K562 (cell line): ENCODE results near the gene RACK1. TPM values are rescaled to one million over a fixed set of nuclear protein-coding genes. Genes with fewer than 3 reads are reported as not detected.
A peak's percentile ranks its signal among the peaks of the same experiment; 100 is the strongest.

Experiments
- ATAC-seq: fragments of 200-7000 bp; cut with Tn5 transposase; 3 replicates; pipeline ENCODE4 v1.9.1; 2020; ENCODE audit warnings: moderate library complexity
- BruUV-seq: library from RNA; stranded (reverse); fragments of 400-500 nt; replicated peaks from 2 replicates; lab custom pipeline; 2021; lab: Mats Ljungman, UMichigan
- CTCF ChIA-PET: fragments of 300-600 bp; formaldehyde crosslinking; extraction: SDS; loops from one replicate; lab custom pipeline; 2021; ENCODE audit warnings: low intra/inter-chr PET ratio; lab: Yijun Ruan, JAX
- POLR2A ChIA-PET: fragments of 300-600, 350-650 bp; sonication (Branson Sonifier 250); formaldehyde crosslinking; extraction: SDS; loops from one replicate; lab custom pipeline; 2021; ENCODE audit warnings: antibody characterized with exemption, inconsistent platforms; lab: Yijun Ruan, JAX
- DNase-seq, 4 experiments: peaks; one replicate each; pipeline versions ENCODE4 v3.0.0 to v3.0.0-alpha.2; 2011 to 2018; ENCODE audit warnings: low spot score in 3 of 4, mixed read lengths in 3 of 4; ENCODE audit errors: extremely low read depth in 1 of 4
- FAIRE-seq: peaks from 2 replicates; lab custom pipeline; 2011; peaks lifted over from hg19 to GRCh38; lab: Jason Lieb, UNC
- H2AFZ ChIP-seq: 2 replicates; pipeline ENCODE4 v1.6.0; 2011; ENCODE audit warnings: low read depth, low read length, control low read depth, inconsistent platforms
- H3K27ac ChIP-seq: fragments of 200-600 bp; 3 replicates; pipeline ENCODE4 v1.8.0; 2011; ENCODE audit warnings: low read depth, mild to moderate bottlenecking, control low read depth, inconsistent platforms, low read length, moderate library complexity, mixed read lengths; ENCODE audit errors: extremely low read depth
- H3K27me3 ChIP-seq, 2 experiments: fragments of 300-600 bp in 1 of 2; 2 replicates in 1 of 2; 3 replicates in 1 of 2; pipeline versions ENCODE4 v1.6.0 to v1.8.0; 2011; ENCODE audit warnings: inconsistent platforms in 2 of 2, low read length in 2 of 2, mild to moderate bottlenecking in 1 of 2, mixed read lengths in 1 of 2, moderate library complexity in 1 of 2; ENCODE audit not compliant: control insufficient read depth in 2 of 2, insufficient read depth in 2 of 2
- H3K36me3 ChIP-seq: fragments of 300-600 bp; 3 replicates; pipeline ENCODE4 v1.8.0; 2011; ENCODE audit warnings: mild to moderate bottlenecking, low read length, inconsistent platforms; ENCODE audit not compliant: control insufficient read depth, insufficient read depth
- H3K4me1 ChIP-seq, 2 experiments: fragments of 200-600 bp in 1 of 2; replicated peaks in 1 of 2; 2 replicates in 1 of 2; 3 replicates in 1 of 2; pipeline versions ENCODE4 v1.5.1 to v1.8.0; 2011; ENCODE audit warnings: inconsistent platforms in 2 of 2, low read length in 2 of 2, mild to moderate bottlenecking in 1 of 2, mixed read lengths in 1 of 2, moderate library complexity in 1 of 2; ENCODE audit not compliant: control insufficient read depth in 2 of 2, insufficient read depth in 2 of 2
- H3K4me2 ChIP-seq: 2 replicates; pipeline ENCODE4 v1.6.1; 2011; ENCODE audit warnings: low read length, control low read depth, inconsistent platforms, mixed read lengths; ENCODE audit not compliant: insufficient read depth
- H3K4me3 ChIP-seq: fragments of 200-600 bp; sonication (generic), shearing (Covaris generic); 2 replicates; pipeline ENCODE4 v1.5.1; 2016; ENCODE audit warnings: control low read depth, inconsistent platforms
- H3K79me2 ChIP-seq: fragments of 200-600 bp; 3 replicates; pipeline ENCODE4 v1.8.0; 2011; ENCODE audit warnings: low read length, inconsistent platforms; ENCODE audit not compliant: control insufficient read depth, insufficient read depth
- H3K9ac ChIP-seq, 2 experiments: 2 replicates each; pipeline versions ENCODE4 v1.6.0 to v1.6.1; 2011; ENCODE audit warnings: low read depth in 2 of 2, low read length in 2 of 2, control low read depth in 1 of 2, inconsistent platforms in 1 of 2, mild to moderate bottlenecking in 1 of 2, mixed read lengths in 1 of 2; ENCODE audit not compliant: insufficient read depth in 1 of 2
- H3K9me1 ChIP-seq: one replicate; pipeline ENCODE4 v1.6.0; 2011; ENCODE audit warnings: inconsistent platforms, mild to moderate bottlenecking, low read length, moderate library complexity; ENCODE audit not compliant: control insufficient read depth, insufficient read depth
- H3K9me3 ChIP-seq: replicated peaks from 2 replicates; pipeline ENCODE4 v1.5.1; 2011; ENCODE audit warnings: low read depth, low read length, inconsistent platforms; ENCODE audit not compliant: control insufficient read depth, insufficient read depth
- H4K20me1 ChIP-seq: replicated peaks from 2 replicates; pipeline ENCODE4 v1.6.1; 2011; ENCODE audit warnings: low read length, inconsistent platforms, mixed read lengths; ENCODE audit not compliant: control insufficient read depth, insufficient read depth
- FOXM1 ChIP-seq, 2 experiments: fragments of 450-650 bp in 1 of 2; sonication (generic) in 1 of 2; formaldehyde crosslinking in 1 of 2; IDR thresholded peaks; 2 replicates each; pipeline versions ENCODE4 v1.6.1 to v1.9.0; 2017 to 2022; ENCODE audit warnings: low read depth in 2 of 2, mild to moderate bottlenecking in 2 of 2, missing genetic modification reagents in 1 of 2, moderate library complexity in 1 of 2
- FUS ChIP-seq: fragments of 200-400 bp; formaldehyde crosslinking; optimal IDR thresholded peaks from 2 replicates; pipeline ENCODE3; 2017; ENCODE audit warnings: low read depth, low read length
- HLTF ChIP-seq: fragments of 450-650 bp; IDR thresholded peaks from 2 replicates; pipeline ENCODE4 v1.6.1; 2016
- SMAD3 ChIP-seq: fragments of 450-650 bp; formaldehyde crosslinking; conservative IDR thresholded peaks from 2 replicates; pipeline ENCODE4 v1.4.0; 2020; ENCODE audit warnings: mild to moderate bottlenecking
- SMARCA5 ChIP-seq: fragments of 450-650 bp; IDR thresholded peaks from 2 replicates; pipeline ENCODE4 v1.6.1; 2016
- SNRNP70 ChIP-seq: fragments of 200-400 bp; formaldehyde crosslinking; optimal IDR thresholded peaks from 2 replicates; pipeline ENCODE3; 2017; ENCODE audit warnings: low read depth, low read length
- TOE1 ChIP-seq, 2 experiments: fragments of 450-650 bp in 1 of 2; sonication (generic) in 1 of 2; formaldehyde crosslinking in 1 of 2; IDR thresholded peaks; 2 replicates each; pipeline versions ENCODE4 v1.7.1 to v1.8.0; 2016 to 2022; ENCODE audit warnings: borderline replicate concordance in 2 of 2, mild to moderate bottlenecking in 2 of 2, antibody characterized with exemption in 1 of 2, inconsistent platforms in 1 of 2, low read depth in 1 of 2, missing genetic modification reagents in 1 of 2, moderate library complexity in 1 of 2
- ZNF140 ChIP-seq: fragments of 250-450 bp; sonication (Bioruptor Pico); IDR thresholded peaks from 2 replicates; pipeline ENCODE4 v1.8.0; 2021; ENCODE audit warnings: moderate library complexity, mild to moderate bottlenecking, inconsistent platforms
- ZNF174 ChIP-seq: fragments of 250-450 bp; sonication (Bioruptor Pico); IDR thresholded peaks from 2 replicates; pipeline ENCODE4 v1.4.0; 2020; ENCODE audit warnings: mild to moderate bottlenecking
- ZNF277 ChIP-seq: fragments of 250-450 bp; sonication (Bioruptor Pico); IDR thresholded peaks from 2 replicates; pipeline ENCODE4 v1.8.0; 2022; ENCODE audit warnings: inconsistent platforms, mild to moderate bottlenecking, moderate library complexity, borderline replicate concordance
- WGBS: fragments of 100-300 bp; shearing (Covaris generic); methylation state at CpG from one replicate; pipeline ENCODE4 v1.1.6; 2016; ENCODE audit warnings: low coverage, mixed read lengths; ENCODE audit not compliant: insufficient coverage; ENCODE audit errors: missing lambda C conversion rate; 5-methylcytosine and 5-hydroxymethylcytosine counted together
- in situ Hi-C: fragments of 300-500 bp; cut with MboI; formaldehyde crosslinking; loops from 4 replicates; pipeline ENCODE4 v1.15.0; 2018; ENCODE audit warnings: inconsistent platforms, mixed read lengths
- intact Hi-C: fragments of 100-400 bp; cut with micrococcal nuclease; formaldehyde crosslinking; loops from 2 replicates; pipeline ENCODE4 v1.14.2; 2022
- polyA plus RNA-seq, 8 experiments: library from polyadenylated mRNA; depleted of rRNA in 4 of 8; stranded (reverse) in 5 of 8; unstranded in 3 of 8; fragments of >200 nt; fragmentation: Nextera tagmentation in 2 of 8; fragmentation: Illumina TruSeq in 1 of 8; extraction: Ambion mirVana in 2 of 8; extraction: Trizol in 1 of 8; gene quantifications; 2 replicates each; pipeline versions ENCODE4 v1.2.1 to v1.2.3, GENCODE V29; 2011 to 2014; ENCODE audit warnings: inconsistent platforms in 1 of 8, missing spikeins in 1 of 8
- total RNA-seq, 7 experiments: library from RNA; depleted of rRNA in 6 of 7; stranded (reverse); fragments of >200 nt in 6 of 7; fragmentation: Illumina TruSeq in 2 of 7; extraction: Trizol in 2 of 7; gene quantifications; 2 replicates each; pipeline versions ENCODE4 v1.2.1 to v1.2.3, GENCODE V29; 2011 to 2021; ENCODE audit warnings: low replicate concordance in 1 of 7
- TF ChIP-seq, protein P1 (sequence below): fragments of 450-650 bp; IDR thresholded peaks from 2 replicates; pipeline ENCODE4 v1.6.1; 2014; ENCODE audit warnings: low read depth, mild to moderate bottlenecking, moderate library complexity, borderline replicate concordance
- TF ChIP-seq, protein P2 (sequence below): IDR thresholded peaks from 2 replicates; pipeline ENCODE4 v1.6.1; 2016; ENCODE audit warnings: missing genetic modification characterization, missing compliant biosample characterization

RACK1 gene
- total and polyA plus RNA-seq, 9 of the 15 experiments (the other 6 are each of a cell fraction or from before 2014, with no cell fraction given), result 2,303 to 5,311 (median 3,833) TPM

- ATAC-seq, result no peak
- ChIA-PET CTCF (no interaction called here), POLR2A (no interaction called here)
- no peaks in the 10 kb centered on the region for H3K9me3 ChIP-seq
- H4K20me1 ChIP-seq, result no peaks in the 10 kb centered on the region
- H2AFZ ChIP-seq, result peak overlapping the region; percentile 75
- 8% methylated on average over 10 of the region's 10 CpGs for WGBS
- no TSS peak for BruUV-seq
- peak overlapping the region; percentile 87 for H3K27ac ChIP-seq
- H3K4me3 ChIP-seq, result peak overlapping the region; percentile 51
- peaks cover 2% of the 10 kb centered on the region; the same call in 2 of the 3 replicates for H3K79me2 ChIP-seq
- peak overlapping the region; percentile 94 for H3K4me2 ChIP-seq
- intact Hi-C loops (loop anchor here (1.0 to 5.0 kb wide), 3 partner anchors 11 to 46 kb away; no protein-coding TSS in a partner anchor), in situ Hi-C loops (no loop called here)
- peaks cover 4 to 43% of the 10 kb centered on the region in 2 experiments; a peak in 4 of 5 replicates for H3K4me1 ChIP-seq
- no peaks in the 10 kb centered on the region for H3K36me3 ChIP-seq
- H3K27me3 ChIP-seq, result no peaks in the 10 kb centered on the region
- DNase-seq, result peak in 1 of 4 experiments; percentile 48
- H3K9me1 ChIP-seq, result no peaks in the 10 kb centered on the region
- peak overlapping the region; percentile 57 to 73 for H3K9ac ChIP-seq
- no peak for FAIRE-seq
- TF ChIP-seq FOXM1 (IDR thresholded peaks at IDR 0.05; ENCODE audit: low read depth) (0 out of 2 replicates have a peak, but pooled peaks have one; percentile 10), FOXM1 (CRISPR knock-in tag; IDR thresholded peaks at IDR 0.05; ENCODE audit: low read depth) (no peak), ZNF174 (CRISPR knock-in tag) (no peak), TOE1 (IDR thresholded peaks at IDR 0.05; ENCODE audit: borderline replicate concordance) (peak; percentile 22; the same call in 1 of the 2 replicates), TOE1 (CRISPR knock-in tag; IDR thresholded peaks at IDR 0.05; ENCODE audit: borderline replicate concordance, low read depth) (no peak), ZNF277 (CRISPR knock-in tag) (no peak), SMARCA5 (peak; percentile 10), SNRNP70 (no peak), SMAD3 (CRISPR knock-in tag) (no peak), HLTF (peak; percentile 17; the same call in 1 of the 2 replicates), ZNF140 (CRISPR knock-in tag) (no peak), FUS (no peak)
- TF ChIP-seq, protein P1, sequence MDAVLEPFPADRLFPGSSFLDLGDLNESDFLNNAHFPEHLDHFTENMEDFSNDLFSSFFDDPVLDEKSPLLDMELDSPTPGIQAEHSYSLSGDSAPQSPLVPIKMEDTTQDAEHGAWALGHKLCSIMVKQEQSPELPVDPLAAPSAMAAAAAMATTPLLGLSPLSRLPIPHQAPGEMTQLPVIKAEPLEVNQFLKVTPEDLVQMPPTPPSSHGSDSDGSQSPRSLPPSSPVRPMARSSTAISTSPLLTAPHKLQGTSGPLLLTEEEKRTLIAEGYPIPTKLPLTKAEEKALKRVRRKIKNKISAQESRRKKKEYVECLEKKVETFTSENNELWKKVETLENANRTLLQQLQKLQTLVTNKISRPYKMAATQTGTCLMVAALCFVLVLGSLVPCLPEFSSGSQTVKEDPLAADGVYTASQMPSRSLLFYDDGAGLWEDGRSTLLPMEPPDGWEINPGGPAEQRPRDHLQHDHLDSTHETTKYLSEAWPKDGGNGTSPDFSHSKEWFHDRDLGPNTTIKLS, result 0 out of 2 replicates have a peak, but pooled peaks have one; percentile 21
- TF ChIP-seq, protein P2, sequence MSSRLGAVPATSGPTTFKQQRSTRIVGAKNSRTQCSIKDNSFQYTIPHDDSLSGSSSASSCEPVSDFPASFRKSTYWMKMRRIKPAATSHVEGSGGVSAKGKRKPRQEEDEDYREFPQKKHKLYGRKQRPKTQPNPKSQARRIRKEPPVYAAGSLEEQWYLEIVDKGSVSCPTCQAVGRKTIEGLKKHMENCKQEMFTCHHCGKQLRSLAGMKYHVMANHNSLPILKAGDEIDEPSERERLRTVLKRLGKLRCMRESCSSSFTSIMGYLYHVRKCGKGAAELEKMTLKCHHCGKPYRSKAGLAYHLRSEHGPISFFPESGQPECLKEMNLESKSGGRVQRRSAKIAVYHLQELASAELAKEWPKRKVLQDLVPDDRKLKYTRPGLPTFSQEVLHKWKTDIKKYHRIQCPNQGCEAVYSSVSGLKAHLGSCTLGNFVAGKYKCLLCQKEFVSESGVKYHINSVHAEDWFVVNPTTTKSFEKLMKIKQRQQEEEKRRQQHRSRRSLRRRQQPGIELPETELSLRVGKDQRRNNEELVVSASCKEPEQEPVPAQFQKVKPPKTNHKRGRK (tag), result peak; percentile 68; the same call in 1 of the 2 replicates
These were observed 24.9 kb downstream of the RACK1 start for GRCh38 chr5:181218795-181219124.
